ENCODE results near the gene GNAT1.

DNA sequence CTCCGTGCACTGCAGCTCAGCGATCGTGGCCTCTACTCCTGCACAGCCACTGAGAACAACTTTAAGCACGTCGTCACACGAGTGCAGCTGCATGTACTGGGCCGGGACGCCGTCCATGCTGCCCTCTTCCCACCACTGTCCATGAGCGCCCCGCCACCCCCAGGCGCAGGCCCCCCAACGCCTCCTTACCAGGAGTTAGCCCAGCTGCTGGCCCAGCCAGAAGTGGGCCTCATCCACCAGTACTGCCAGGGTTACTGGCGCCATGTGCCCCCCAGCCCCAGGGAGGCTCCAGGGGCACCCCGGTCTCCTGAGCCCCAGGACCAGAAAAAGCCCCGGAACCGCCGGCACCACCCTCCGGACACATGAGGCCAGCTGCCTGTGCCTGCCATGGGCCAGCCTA lies 3.7 kb upstream of the GNAT1 start:
- TF ChIP-seq POLR2A (IDR thresholded peaks at IDR 0.05) (no peak), POLR2AphosphoS5 (IDR thresholded peaks at IDR 0.05) (no peak)
- TF ChIP-seq, protein P1, sequence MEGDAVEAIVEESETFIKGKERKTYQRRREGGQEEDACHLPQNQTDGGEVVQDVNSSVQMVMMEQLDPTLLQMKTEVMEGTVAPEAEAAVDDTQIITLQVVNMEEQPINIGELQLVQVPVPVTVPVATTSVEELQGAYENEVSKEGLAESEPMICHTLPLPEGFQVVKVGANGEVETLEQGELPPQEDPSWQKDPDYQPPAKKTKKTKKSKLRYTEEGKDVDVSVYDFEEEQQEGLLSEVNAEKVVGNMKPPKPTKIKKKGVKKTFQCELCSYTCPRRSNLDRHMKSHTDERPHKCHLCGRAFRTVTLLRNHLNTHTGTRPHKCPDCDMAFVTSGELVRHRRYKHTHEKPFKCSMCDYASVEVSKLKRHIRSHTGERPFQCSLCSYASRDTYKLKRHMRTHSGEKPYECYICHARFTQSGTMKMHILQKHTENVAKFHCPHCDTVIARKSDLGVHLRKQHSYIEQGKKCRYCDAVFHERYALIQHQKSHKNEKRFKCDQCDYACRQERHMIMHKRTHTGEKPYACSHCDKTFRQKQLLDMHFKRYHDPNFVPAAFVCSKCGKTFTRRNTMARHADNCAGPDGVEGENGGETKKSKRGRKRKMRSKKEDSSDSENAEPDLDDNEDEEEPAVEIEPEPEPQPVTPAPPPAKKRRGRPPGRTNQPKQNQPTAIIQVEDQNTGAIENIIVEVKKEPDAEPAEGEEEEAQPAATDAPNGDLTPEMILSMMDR (IDR thresholded peaks at IDR 0.05), result no peak
